Measurements from ENCODE around the gene SHC3. TPM values are rescaled to one million over a fixed set of nuclear protein-coding genes. Genes with fewer than 3 reads are reported as not detected.

The SHC3 gene
- total RNA-seq, 4 donors from 2014 or later: 2.2 to 4.0 (median 3.1) TPM

DNA sequence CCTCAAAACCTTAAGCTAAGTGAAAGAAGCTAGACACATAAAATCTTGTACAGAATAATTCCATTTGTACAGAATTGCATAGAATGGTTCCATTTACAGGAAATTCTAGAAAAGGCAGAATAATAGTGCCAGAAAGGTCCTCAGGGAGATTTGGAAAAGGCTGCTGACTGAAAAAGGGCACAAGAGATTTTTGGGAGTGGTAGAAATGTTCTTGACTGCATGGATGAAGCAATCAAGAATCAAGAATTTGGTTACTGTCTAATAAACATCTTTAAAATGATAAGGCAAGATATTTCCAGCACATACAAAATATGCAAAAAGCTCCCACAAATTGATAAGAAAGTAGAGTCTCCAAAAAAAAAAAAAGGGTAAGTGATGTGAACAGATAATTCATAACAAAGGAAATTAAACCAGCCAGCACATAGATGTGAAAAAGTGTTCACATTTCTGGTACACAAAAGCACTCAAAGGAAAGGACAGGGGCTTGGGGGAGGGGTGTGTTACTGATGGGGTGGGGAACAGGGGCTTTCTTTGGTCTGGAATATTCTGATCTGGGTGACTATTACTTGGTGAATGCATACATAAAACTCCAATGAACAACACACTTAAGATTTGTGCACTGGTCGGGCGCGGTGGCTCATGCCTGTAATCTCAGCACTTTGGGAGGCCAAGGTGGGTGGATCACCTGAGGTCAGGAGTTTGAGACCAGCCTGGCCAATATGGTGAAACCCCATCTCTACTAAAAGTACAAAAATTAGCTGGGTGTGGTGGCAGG, 85.2 kb downstream of the SHC3 start:
- H3K4me1 ChIP-seq: peaks cover 0 to 5% (median 0%) of the 10 kb centered on the region in 4 donors
- TF ChIP-seq, protein P1, sequence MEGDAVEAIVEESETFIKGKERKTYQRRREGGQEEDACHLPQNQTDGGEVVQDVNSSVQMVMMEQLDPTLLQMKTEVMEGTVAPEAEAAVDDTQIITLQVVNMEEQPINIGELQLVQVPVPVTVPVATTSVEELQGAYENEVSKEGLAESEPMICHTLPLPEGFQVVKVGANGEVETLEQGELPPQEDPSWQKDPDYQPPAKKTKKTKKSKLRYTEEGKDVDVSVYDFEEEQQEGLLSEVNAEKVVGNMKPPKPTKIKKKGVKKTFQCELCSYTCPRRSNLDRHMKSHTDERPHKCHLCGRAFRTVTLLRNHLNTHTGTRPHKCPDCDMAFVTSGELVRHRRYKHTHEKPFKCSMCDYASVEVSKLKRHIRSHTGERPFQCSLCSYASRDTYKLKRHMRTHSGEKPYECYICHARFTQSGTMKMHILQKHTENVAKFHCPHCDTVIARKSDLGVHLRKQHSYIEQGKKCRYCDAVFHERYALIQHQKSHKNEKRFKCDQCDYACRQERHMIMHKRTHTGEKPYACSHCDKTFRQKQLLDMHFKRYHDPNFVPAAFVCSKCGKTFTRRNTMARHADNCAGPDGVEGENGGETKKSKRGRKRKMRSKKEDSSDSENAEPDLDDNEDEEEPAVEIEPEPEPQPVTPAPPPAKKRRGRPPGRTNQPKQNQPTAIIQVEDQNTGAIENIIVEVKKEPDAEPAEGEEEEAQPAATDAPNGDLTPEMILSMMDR (IDR thresholded peaks at IDR 0.05): no peak
- TF ChIP-seq EP300 (IDR thresholded peaks at IDR 0.05): no peak
- no peak for TF ChIP-seq POLR2AphosphoS5 (IDR thresholded peaks at IDR 0.05)
- TF ChIP-seq POLR2A (IDR thresholded peaks at IDR 0.05; ENCODE audit: low read depth): no peak
- intact Hi-C loops (cut with DNase I): no loop called here
- no peaks in the 10 kb centered on the region for H3K36me3 ChIP-seq
- no peaks in the 10 kb centered on the region for H3K27me3 ChIP-seq
- no peak overlapping the region for H3K4me3 ChIP-seq
- DNase-seq (ENCODE audit: extremely low spot score): peak; percentile 60
- peaks cover 0 to 4% (median 0%) of the 10 kb centered on the region in 4 donors for H3K9me3 ChIP-seq
- no peak overlapping the region for H3K27ac ChIP-seq (replicated peaks in 1 of 4)
- WGBS: 97% methylated on average over 3 of the region's 3 CpGs

DNA sequence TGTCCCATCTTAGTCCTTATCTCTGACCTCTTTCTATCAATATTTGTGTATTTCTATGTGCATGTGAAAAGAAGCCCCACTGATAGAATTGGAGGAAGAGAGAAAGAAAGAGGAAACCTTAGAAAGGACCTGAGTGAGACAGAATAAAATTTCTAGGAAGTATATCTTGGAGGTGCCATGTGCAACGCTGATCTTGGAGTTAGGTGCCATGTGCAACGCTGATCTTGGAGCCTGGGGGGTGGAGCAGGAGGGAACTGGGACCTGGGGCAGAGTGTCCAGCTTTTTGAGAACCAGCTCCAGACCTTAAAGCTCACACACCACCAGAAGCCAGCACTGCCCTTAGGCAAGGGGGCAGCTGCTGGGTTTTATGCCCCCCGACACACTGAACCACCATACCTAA, 89.4 kb downstream of the SHC3 start:
- WGBS: 94% methylated on average over 3 of the region's 3 CpGs
- TF ChIP-seq EP300 (IDR thresholded peaks at IDR 0.05) (no peak), POLR2AphosphoS5 (IDR thresholded peaks at IDR 0.05) (no peak), POLR2A (IDR thresholded peaks at IDR 0.05; ENCODE audit: low read depth) (no peak)
- TF ChIP-seq, protein P1 (IDR thresholded peaks at IDR 0.05): no peak
- H3K9me3 ChIP-seq: no peaks in the 10 kb centered on the region

DNA sequence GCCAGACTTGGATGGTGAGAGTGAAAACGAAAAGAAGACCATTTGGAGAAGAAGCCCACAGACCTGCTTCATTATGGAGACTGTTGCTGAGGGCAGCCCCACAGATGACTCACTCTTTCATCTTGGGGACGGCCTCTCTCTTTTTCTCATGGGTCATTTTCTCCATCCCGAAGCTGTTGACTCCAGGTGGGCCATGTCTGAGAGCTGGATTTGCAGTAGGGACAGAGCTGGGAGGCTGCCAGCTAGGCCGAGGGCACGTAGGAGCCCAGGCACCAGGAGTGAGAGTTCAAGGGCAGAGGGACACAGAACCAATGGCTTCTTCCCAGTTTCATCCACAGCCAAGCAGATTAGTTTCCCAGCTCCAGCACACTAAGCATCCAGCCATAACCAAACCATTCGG, 95.0 kb downstream of the SHC3 start:
- Histone ChIP-seq H3K4me3 (no peak overlapping the region), H3K27me3 (peaks cover 0 to 9% (median 0%) of the 10 kb centered on the region in 4 donors), H3K9me3 (peaks cover 0 to 3% (median 0%) of the 10 kb centered on the region in 4 donors), H3K36me3 (no peaks in the 10 kb centered on the region), H3K4me1 (peaks cover 0 to 9% (median 4%) of the 10 kb centered on the region in 4 donors), H3K27ac (replicated peaks in 1 of 4) (no peak overlapping the region)
- WGBS: 83% methylated on average over 6 of the region's 6 CpGs
- TF ChIP-seq POLR2AphosphoS5 (IDR thresholded peaks at IDR 0.05) (no peak), POLR2A (IDR thresholded peaks at IDR 0.05; ENCODE audit: low read depth) (no peak), EP300 (IDR thresholded peaks at IDR 0.05) (no peak)
- TF ChIP-seq, protein P1 (IDR thresholded peaks at IDR 0.05): no peak
- no peak for DNase-seq (ENCODE audit: extremely low spot score)
- intact Hi-C loops (cut with DNase I): no loop called here

More for the DNA sequence above, 89.4 kb downstream of the SHC3 start:
- DNase-seq (ENCODE audit: extremely low spot score): peak; percentile 60
- Histone ChIP-seq H3K4me1 (no peaks in the 10 kb centered on the region), H3K27ac (replicated peaks in 1 of 4) (no peak overlapping the region), H3K4me3 (no peak overlapping the region), H3K27me3 (peaks cover 0 to 9% (median 0%) of the 10 kb centered on the region in 4 donors), H3K36me3 (no peaks in the 10 kb centered on the region)
- intact Hi-C loops (cut with DNase I): no loop called here

DNA sequence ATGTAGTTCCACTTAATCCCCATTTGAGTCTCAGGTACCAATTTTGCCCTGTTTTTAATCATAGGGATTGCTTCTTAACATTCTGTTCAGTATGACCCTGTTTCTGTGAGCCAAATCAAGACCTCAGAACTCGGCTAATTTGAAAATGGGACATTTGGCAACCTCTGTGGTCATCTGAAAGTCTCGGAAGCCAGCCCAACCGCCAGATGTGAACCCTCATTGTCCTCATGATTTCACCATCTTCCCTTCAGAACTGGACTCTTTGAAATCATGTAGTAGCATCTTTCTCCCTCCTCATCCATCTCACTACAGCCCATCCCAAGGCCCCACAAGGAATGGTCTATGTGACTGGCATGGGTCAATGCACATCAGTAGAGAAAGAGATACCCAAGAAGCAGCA, 98.4 kb downstream of the SHC3 start:
- H3K36me3 ChIP-seq: no peaks in the 10 kb centered on the region
- peaks cover 0 to 3% (median 0%) of the 10 kb centered on the region in 4 donors for H3K27me3 ChIP-seq
- peaks cover 0 to 3% (median 0%) of the 10 kb centered on the region in 4 donors for H3K9me3 ChIP-seq
- H3K4me1 ChIP-seq: peaks cover 0 to 13% (median 6%) of the 10 kb centered on the region in 4 donors
- H3K27ac ChIP-seq (replicated peaks in 1 of 4): peak overlapping the region; percentile 7 to 52 (median 26)
- H3K4me3 ChIP-seq: no peak overlapping the region
- TF ChIP-seq POLR2AphosphoS5 (IDR thresholded peaks at IDR 0.05) (peak; percentile 29 to 56), EP300 (IDR thresholded peaks at IDR 0.05) (no peak)
- no peak for DNase-seq (ENCODE audit: extremely low spot score)
- 59% methylated on average over 3 of the region's 3 CpGs for WGBS
- intact Hi-C loops (cut with DNase I): no loop called here

- H3K27ac ChIP-seq (replicated peaks in 1 of 4): peak overlapping the region; percentile 18 to 52 (median 36)
- 67% methylated on average over 2 of the region's 2 CpGs for WGBS
- H3K9me3 ChIP-seq: peaks cover 0 to 3% (median 0%) of the 10 kb centered on the region in 4 donors
Observed at GRCh38 chr9:89079391-89079790, 99.2 kb downstream of the SHC3 start.

More at GRCh38 chr9:89079391-89079790, 99.2 kb downstream of the SHC3 start:
- intact Hi-C loops (cut with DNase I): no loop called here
- DNase-seq (ENCODE audit: extremely low spot score): no peak
- no peaks in the 10 kb centered on the region for H3K36me3 ChIP-seq
- H3K4me1 ChIP-seq: peaks cover 0 to 13% (median 6%) of the 10 kb centered on the region in 4 donors
- H3K27me3 ChIP-seq: no peaks in the 10 kb centered on the region
- no peak overlapping the region for H3K4me3 ChIP-seq
- TF ChIP-seq, protein P1 (IDR thresholded peaks at IDR 0.05): no peak
- TF ChIP-seq POLR2AphosphoS5 (IDR thresholded peaks at IDR 0.05): no peak
- TF ChIP-seq POLR2A (IDR thresholded peaks at IDR 0.05; ENCODE audit: low read depth): no peak
- no peak for TF ChIP-seq EP300 (IDR thresholded peaks at IDR 0.05)
